ENCODE results near the gene ZNF155. TPM values are rescaled to one million over a fixed set of nuclear protein-coding genes. Genes with fewer than 3 reads are reported as not detected.

The ZNF155 gene
- total and polyA plus RNA-seq, 8 donors, result 7.2 to 20.6 (median 17.0) TPM

DNA sequence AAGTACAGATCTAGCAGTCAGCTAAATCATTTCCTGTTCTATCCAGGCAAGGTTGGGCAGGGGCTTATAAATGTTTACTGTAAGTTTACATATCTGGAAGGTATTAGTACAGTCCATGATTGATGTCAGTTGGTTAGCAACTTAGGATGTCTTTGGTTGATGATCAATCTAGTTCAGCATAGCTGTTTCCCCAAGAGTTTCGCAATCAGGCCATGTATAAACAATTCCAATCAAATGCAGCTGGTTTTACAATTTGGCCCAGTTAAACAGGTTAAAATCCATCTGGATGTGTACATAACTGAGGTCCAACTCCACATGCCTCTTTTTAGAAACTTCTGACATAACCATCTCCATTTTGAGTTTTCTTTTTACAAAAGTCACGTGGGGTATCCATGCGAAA, 26.1 kb upstream of the ZNF155 start:
- Histone ChIP-seq H3K4me3 (no peak overlapping the region), H3K27ac (no peak overlapping the region), H3K9me3 (peaks cover 5 to 95% of the 10 kb centered on the region in 2 donors), H3K4me1 (no peaks in the 10 kb centered on the region), H3K36me3 (peaks cover 0 to 58% of the 10 kb centered on the region in 2 donors), H3K27me3 (no peaks in the 10 kb centered on the region)
- ATAC-seq, result no peak
- DNase-seq, result no peak
- intact Hi-C loops (cut with DNase I), result no loop called here
- TF ChIP-seq, protein P1, sequence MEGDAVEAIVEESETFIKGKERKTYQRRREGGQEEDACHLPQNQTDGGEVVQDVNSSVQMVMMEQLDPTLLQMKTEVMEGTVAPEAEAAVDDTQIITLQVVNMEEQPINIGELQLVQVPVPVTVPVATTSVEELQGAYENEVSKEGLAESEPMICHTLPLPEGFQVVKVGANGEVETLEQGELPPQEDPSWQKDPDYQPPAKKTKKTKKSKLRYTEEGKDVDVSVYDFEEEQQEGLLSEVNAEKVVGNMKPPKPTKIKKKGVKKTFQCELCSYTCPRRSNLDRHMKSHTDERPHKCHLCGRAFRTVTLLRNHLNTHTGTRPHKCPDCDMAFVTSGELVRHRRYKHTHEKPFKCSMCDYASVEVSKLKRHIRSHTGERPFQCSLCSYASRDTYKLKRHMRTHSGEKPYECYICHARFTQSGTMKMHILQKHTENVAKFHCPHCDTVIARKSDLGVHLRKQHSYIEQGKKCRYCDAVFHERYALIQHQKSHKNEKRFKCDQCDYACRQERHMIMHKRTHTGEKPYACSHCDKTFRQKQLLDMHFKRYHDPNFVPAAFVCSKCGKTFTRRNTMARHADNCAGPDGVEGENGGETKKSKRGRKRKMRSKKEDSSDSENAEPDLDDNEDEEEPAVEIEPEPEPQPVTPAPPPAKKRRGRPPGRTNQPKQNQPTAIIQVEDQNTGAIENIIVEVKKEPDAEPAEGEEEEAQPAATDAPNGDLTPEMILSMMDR (IDR thresholded peaks at IDR 0.05), result no peak

- TF ChIP-seq, protein P1 (IDR thresholded peaks at IDR 0.05), result no peak
- no peak for ATAC-seq
- Histone ChIP-seq H3K36me3 (peaks cover 0 to 68% of the 10 kb centered on the region in 2 donors), H3K9me3 (peaks cover 5 to 99% of the 10 kb centered on the region in 2 donors), H3K27me3 (no peaks in the 10 kb centered on the region), H3K4me1 (no peaks in the 10 kb centered on the region), H3K4me3 (no peak overlapping the region), H3K27ac (no peak overlapping the region)
- no peak for DNase-seq
- intact Hi-C loops (cut with DNase I), result no loop called here
Observed at GRCh38 chr19:43960411-43960810, 23.6 kb upstream of the ZNF155 start.

- Histone ChIP-seq H3K27me3 (no peaks in the 10 kb centered on the region), H3K4me3 (no peak overlapping the region), H3K4me1 (no peaks in the 10 kb centered on the region), H3K36me3 (peaks cover 0 to 85% of the 10 kb centered on the region in 2 donors), H3K9me3 (peaks cover 14 to 99% of the 10 kb centered on the region in 2 donors), H3K27ac (no peak overlapping the region)
- ATAC-seq (no peak), DNase-seq (no peak)
- TF ChIP-seq, protein P1 (IDR thresholded peaks at IDR 0.05), result no peak
- intact Hi-C loops (cut with DNase I), result no loop called here
Observed at GRCh38 chr19:43966079-43966694, 17.8 kb upstream of the ZNF155 start.

DNA sequence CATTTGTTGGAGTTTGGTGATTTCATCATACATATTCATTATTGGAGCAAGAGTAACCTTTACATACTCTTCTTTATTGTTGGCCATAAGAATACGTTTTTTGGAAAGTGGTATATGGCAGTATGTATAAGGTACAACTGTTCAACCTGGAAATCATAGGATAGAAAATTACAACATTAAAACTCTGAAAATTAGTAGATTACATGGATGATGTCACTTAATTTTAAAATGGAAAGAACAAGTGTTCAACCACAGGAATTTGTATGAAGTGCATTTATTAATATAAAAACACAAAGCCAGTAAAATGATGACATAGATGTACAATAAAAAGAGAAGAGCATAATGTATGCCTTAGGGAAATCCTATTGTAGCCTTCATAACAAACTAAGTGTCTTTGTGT, 7.3 kb upstream of the ZNF155 start:
- H3K4me1 ChIP-seq, result no peaks in the 10 kb centered on the region
- H3K27ac ChIP-seq, result no peak overlapping the region
- H3K9me3 ChIP-seq, result peaks cover 6 to 98% of the 10 kb centered on the region in 2 donors
- TF ChIP-seq, protein P1 (IDR thresholded peaks at IDR 0.05), result no peak
- H3K4me3 ChIP-seq, result no peak overlapping the region
- no peak for ATAC-seq
- H3K27me3 ChIP-seq, result no peaks in the 10 kb centered on the region
- DNase-seq, result no peak
- intact Hi-C loops (cut with DNase I), result no loop called here
- no peaks in the 10 kb centered on the region for H3K36me3 ChIP-seq

DNA sequence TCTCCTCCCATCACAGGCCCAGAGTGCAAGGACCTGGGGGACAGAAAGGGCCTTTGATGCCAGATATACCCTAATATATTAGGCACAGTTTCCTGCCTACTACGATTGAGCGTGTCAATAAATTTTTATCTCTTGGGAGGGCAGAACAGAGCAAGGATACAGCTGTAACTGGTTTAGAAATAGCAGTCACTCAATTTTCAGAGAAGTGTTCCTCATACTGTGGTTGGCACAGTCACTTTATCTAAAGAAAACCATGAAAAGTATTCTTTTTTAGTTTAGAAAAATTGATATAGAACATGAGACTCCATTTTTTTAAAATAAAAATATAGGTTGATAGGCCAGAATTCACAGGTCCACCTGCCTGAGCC, 460 bp upstream of the ZNF155 start:
- intact Hi-C loops (cut with DNase I), result no loop called here
- DNase-seq (no peak), ATAC-seq (no peak)
- TF ChIP-seq, protein P1 (IDR thresholded peaks at IDR 0.05), result no peak
- Histone ChIP-seq H3K4me3 (peak overlapping the region; percentile 71 to 77), H3K36me3 (peaks cover 0 to 7% of the 10 kb centered on the region in 2 donors), H3K27ac (no peak overlapping the region), H3K27me3 (no peaks in the 10 kb centered on the region), H3K9me3 (peaks cover 0 to 49% of the 10 kb centered on the region in 2 donors), H3K4me1 (peaks cover 0 to 15% of the 10 kb centered on the region in 2 donors)

Measured in left lung (tissue), 10 donors.